OCI-LY7 (cell line): ENCODE data around the gene SUGP2.

Source experiments
- CTCF ChIP-seq: fragments of 200-600 bp; sonication (generic); conservative IDR thresholded peaks from 2 replicates; pipeline ENCODE4 v1.5.1; 2014; ENCODE audit warnings: mild to moderate bottlenecking, antibody characterized with exemption, low read length, moderate library complexity, mixed read lengths
- EZH2phosphoT487 ChIP-seq: fragments of 200-600 bp; sonication (generic); IDR thresholded peaks from 2 replicates; pipeline ENCODE4 v1.6.1; 2018; ENCODE audit warnings: low read depth, borderline replicate concordance, mild to moderate bottlenecking, mixed run types, antibody characterized with exemption, low read length, moderate library complexity, mixed read lengths

GRCh38 chr19:19057720-19058119, 24.4 kb upstream of the SUGP2 start:
- TF ChIP-seq CTCF (no peak), EZH2phosphoT487 (no peak)
